ENCODE results near the gene MCF2L.
"Not testable (repeated sequence)": the region's sequence is repeated elsewhere in the genome, so short reads cannot be mapped to it uniquely, and the experiment has no call there.

Gene MCF2L

GRCh38 chr13:113049981-113050380 is 81.0 kb downstream of the MCF2L start:
- DNase-seq (ENCODE audit: low spot score), result no peak

GRCh38 chr13:113050734-113051431 is 81.9 kb downstream of the MCF2L start:
- DNase-seq (ENCODE audit: low spot score), result no peak

- DNase-seq (ENCODE audit: low spot score), result no peak
Measured at GRCh38 chr13:113051641-113052040, 82.6 kb downstream of the MCF2L start.

GRCh38 chr13:113052206-113052605 is 83.2 kb downstream of the MCF2L start:
- no peak for DNase-seq (ENCODE audit: low spot score)

GRCh38 chr13:113052971-113053370 is 84.0 kb downstream of the MCF2L start:
- no peak for DNase-seq (ENCODE audit: low spot score)

- no peak for DNase-seq (ENCODE audit: low spot score)
Measured at GRCh38 chr13:113053376-113053775, 84.4 kb downstream of the MCF2L start.

- DNase-seq (ENCODE audit: low spot score), result no peak
Measured at GRCh38 chr13:113053801-113054604, 85.0 kb downstream of the MCF2L start.

GRCh38 chr13:113057084-113057483 is 88.1 kb downstream of the MCF2L start:
- DNase-seq (ENCODE audit: low spot score), result no peak

GRCh38 chr13:113057559-113057958 is 88.5 kb downstream of the MCF2L start:
- not testable (repeated sequence) for DNase-seq (ENCODE audit: low spot score)

GRCh38 chr13:113058129-113058987 is 89.3 kb downstream of the MCF2L start:
- DNase-seq (ENCODE audit: low spot score), result no peak

- no peak for DNase-seq (ENCODE audit: low spot score)
Measured at GRCh38 chr13:113058988-113059850, 90.2 kb downstream of the MCF2L start.

GRCh38 chr13:113059891-113060290 is 90.9 kb downstream of the MCF2L start:
- no peak for DNase-seq (ENCODE audit: low spot score)

- DNase-seq (ENCODE audit: low spot score), result no peak
Measured at GRCh38 chr13:113060557-113061270, 91.7 kb downstream of the MCF2L start.

- no peak for DNase-seq (ENCODE audit: low spot score)
Measured at GRCh38 chr13:113061271-113061625, 92.2 kb downstream of the MCF2L start.

GRCh38 chr13:113061796-113062425 is 92.9 kb downstream of the MCF2L start:
- no peak for DNase-seq (ENCODE audit: low spot score)

- DNase-seq (ENCODE audit: low spot score), result no peak
Measured at GRCh38 chr13:113062691-113063090, 93.7 kb downstream of the MCF2L start.

GRCh38 chr13:113063091-113063491 is 94.1 kb downstream of the MCF2L start:
- DNase-seq (ENCODE audit: low spot score), result no peak

- no peak for DNase-seq (ENCODE audit: low spot score)
Measured at GRCh38 chr13:113064000-113064533, 95.1 kb downstream of the MCF2L start.

- no peak for DNase-seq (ENCODE audit: low spot score)
Measured at GRCh38 chr13:113064534-113065405, 95.8 kb downstream of the MCF2L start.

All from kidney capillary endothelial cell (primary cell).